ENCODE results near the gene RAPGEF6. TPM values are rescaled to one million over a fixed set of nuclear protein-coding genes. Genes with fewer than 3 reads are reported as not detected.

RAPGEF6 gene
- total and polyA plus RNA-seq, 2 experiments from 2014 or later, result 6.9 to 8.6 TPM

GRCh38 chr5:131542723-131543122 is 92.3 kb downstream of the RAPGEF6 start:
- TF ChIP-seq EZH2phosphoT487 (IDR thresholded peaks at IDR 0.05; ENCODE audit: insufficient read depth, low read depth), result no peak
- no peak for TF ChIP-seq EZH2 (IDR thresholded peaks at IDR 0.05; ENCODE audit: insufficient read depth, poor library complexity, severe bottlenecking)
- in situ Hi-C loops (cut with MboI), result no loop called here
- peaks cover 23% of the 10 kb centered on the region; the same call in 1 of the 2 replicates for H3F3A ChIP-seq (ENCODE audit: insufficient read depth)
- H3K27me3 ChIP-seq (replicated peaks; ENCODE audit: insufficient read depth), result no peaks in the 10 kb centered on the region
- H3K4me1 ChIP-seq (ENCODE audit: insufficient read depth), result peaks cover 45% of the 10 kb centered on the region
- H3K4me3 ChIP-seq, result no peak overlapping the region
- no peaks in the 10 kb centered on the region for H3K9me2 ChIP-seq (ENCODE audit: insufficient read depth)
- 97 to 100% methylated on average over 1 of the region's 1 CpG for WGBS, 2 experiments (ENCODE audit: low coverage in 1 of 2, low lambda C conversion rate in 2 of 2, missing lambda C conversion rate in 2 of 2)
- no peak overlapping the region for H2AFZ ChIP-seq
- no peak for DNase-seq
- no peaks in the 10 kb centered on the region for H3K79me2 ChIP-seq (ENCODE audit: insufficient read depth)
- H3K9ac ChIP-seq, result no peak overlapping the region
- H3K27ac ChIP-seq, result no peak overlapping the region
- no peaks in the 10 kb centered on the region for H3K9me3 ChIP-seq (ENCODE audit: low read depth)
- no peak overlapping the region for H3K4me2 ChIP-seq (ENCODE audit: unreplicated experiment)
- H3K36me3 ChIP-seq (ENCODE audit: low read depth), result no peaks in the 10 kb centered on the region
- no peaks in the 10 kb centered on the region for H4K20me1 ChIP-seq (ENCODE audit: insufficient read depth)

GRCh38 chr5:131541762-131542161 is 93.3 kb downstream of the RAPGEF6 start:
- Histone ChIP-seq H3K9ac (no peak overlapping the region), H3K9me2 (ENCODE audit: insufficient read depth) (no peaks in the 10 kb centered on the region), H3K79me2 (ENCODE audit: insufficient read depth) (no peaks in the 10 kb centered on the region), H4K20me1 (ENCODE audit: insufficient read depth) (no peaks in the 10 kb centered on the region), H3K4me1 (ENCODE audit: insufficient read depth) (peaks cover 44% of the 10 kb centered on the region), H3K27ac (no peak overlapping the region), H3K27me3 (replicated peaks; ENCODE audit: insufficient read depth) (no peaks in the 10 kb centered on the region), H2AFZ (no peak overlapping the region), H3K9me3 (ENCODE audit: low read depth) (no peaks in the 10 kb centered on the region), H3K4me3 (no peak overlapping the region), H3K4me2 (ENCODE audit: unreplicated experiment) (no peak overlapping the region), H3F3A (ENCODE audit: insufficient read depth) (peaks cover 28% of the 10 kb centered on the region; the same call in 1 of the 2 replicates), H3K36me3 (ENCODE audit: low read depth) (no peaks in the 10 kb centered on the region)
- no peak for TF ChIP-seq EZH2phosphoT487 (IDR thresholded peaks at IDR 0.05; ENCODE audit: insufficient read depth, low read depth)
- TF ChIP-seq EZH2 (IDR thresholded peaks at IDR 0.05; ENCODE audit: insufficient read depth, poor library complexity, severe bottlenecking), result no peak
- in situ Hi-C loops (cut with MboI), result no loop called here
- 82 to 89% methylated on average over 1 of the region's 1 CpG for WGBS, 2 experiments (ENCODE audit: low coverage in 1 of 2, low lambda C conversion rate in 2 of 2, missing lambda C conversion rate in 2 of 2)
- DNase-seq, result peak; percentile 3

GRCh38 chr5:131541071-131541470 is 94.0 kb downstream of the RAPGEF6 start:
- Histone ChIP-seq H3K9ac (no peak overlapping the region), H3K4me2 (ENCODE audit: unreplicated experiment) (no peak overlapping the region), H3K27me3 (replicated peaks; ENCODE audit: insufficient read depth) (no peaks in the 10 kb centered on the region), H3K27ac (no peak overlapping the region), H3K36me3 (ENCODE audit: low read depth) (no peaks in the 10 kb centered on the region), H3K9me3 (ENCODE audit: low read depth) (no peaks in the 10 kb centered on the region), H3K9me2 (ENCODE audit: insufficient read depth) (no peaks in the 10 kb centered on the region), H3K4me1 (ENCODE audit: insufficient read depth) (peaks cover 42% of the 10 kb centered on the region), H3F3A (ENCODE audit: insufficient read depth) (peaks cover 26% of the 10 kb centered on the region; the same call in 1 of the 2 replicates), H3K4me3 (no peak overlapping the region), H4K20me1 (ENCODE audit: insufficient read depth) (no peaks in the 10 kb centered on the region), H3K79me2 (ENCODE audit: insufficient read depth) (peaks cover 5% of the 10 kb centered on the region; the same call in 1 of the 2 replicates), H2AFZ (no peak overlapping the region)
- TF ChIP-seq EZH2 (IDR thresholded peaks at IDR 0.05; ENCODE audit: insufficient read depth, poor library complexity, severe bottlenecking), result no peak
- no peak for TF ChIP-seq EZH2phosphoT487 (IDR thresholded peaks at IDR 0.05; ENCODE audit: insufficient read depth, low read depth)
- peak; percentile 13 for DNase-seq
- in situ Hi-C loops (cut with MboI), result no loop called here

GRCh38 chr5:131539251-131539650 is 95.8 kb downstream of the RAPGEF6 start:
- H3K9me2 ChIP-seq (ENCODE audit: insufficient read depth), result no peaks in the 10 kb centered on the region
- 96 to 100% methylated on average over 1 of the region's 1 CpG for WGBS, 2 experiments (ENCODE audit: low coverage in 1 of 2, low lambda C conversion rate in 2 of 2, missing lambda C conversion rate in 2 of 2)
- TF ChIP-seq EZH2 (IDR thresholded peaks at IDR 0.05; ENCODE audit: insufficient read depth, poor library complexity, severe bottlenecking) (no peak), EZH2phosphoT487 (IDR thresholded peaks at IDR 0.05; ENCODE audit: insufficient read depth, low read depth) (no peak)

More at GRCh38 chr5:131539251-131539650, 95.8 kb downstream of the RAPGEF6 start:
- H3K79me2 ChIP-seq (ENCODE audit: insufficient read depth), result peaks cover 19% of the 10 kb centered on the region; the same call in 1 of the 2 replicates
- no peaks in the 10 kb centered on the region for H3K9me3 ChIP-seq (ENCODE audit: low read depth)
- H3K4me3 ChIP-seq, result no peak overlapping the region
- H3K4me1 ChIP-seq (ENCODE audit: insufficient read depth), result peaks cover 34% of the 10 kb centered on the region
- no peak overlapping the region for H3K27ac ChIP-seq
- H3K36me3 ChIP-seq (ENCODE audit: low read depth), result no peaks in the 10 kb centered on the region
- no peak overlapping the region for H2AFZ ChIP-seq
- in situ Hi-C loops (cut with MboI), result no loop called here
- no peaks in the 10 kb centered on the region for H3K27me3 ChIP-seq (replicated peaks; ENCODE audit: insufficient read depth)
- no peak overlapping the region for H3K9ac ChIP-seq
- no peaks in the 10 kb centered on the region for H4K20me1 ChIP-seq (ENCODE audit: insufficient read depth)
- H3F3A ChIP-seq (ENCODE audit: insufficient read depth), result peaks cover 24% of the 10 kb centered on the region; the same call in 1 of the 2 replicates
- H3K4me2 ChIP-seq (ENCODE audit: unreplicated experiment), result no peak overlapping the region
- no peak for DNase-seq

Measured in GM23248 (cell line).